Activated CD4-positive, alpha-beta T cell treated with anti-CD3 and anti-CD28 coated beads, Interleukin-10, Interleukin-2, amounts not matched to agents 100 ng/mL and 50 ng/mL, durations not matched to agents 16 hours and 8 hours (primary cell): ENCODE results near the gene RBM39.
"Not testable (repeated sequence)": the region's sequence is repeated elsewhere in the genome, so short reads cannot be mapped to it uniquely, and the experiment has no call there.

Source experiments
- DNase-seq: peaks from one replicate; pipeline ENCODE4 v3.0.0-alpha.2; 2020

Gene RBM39

DNA sequence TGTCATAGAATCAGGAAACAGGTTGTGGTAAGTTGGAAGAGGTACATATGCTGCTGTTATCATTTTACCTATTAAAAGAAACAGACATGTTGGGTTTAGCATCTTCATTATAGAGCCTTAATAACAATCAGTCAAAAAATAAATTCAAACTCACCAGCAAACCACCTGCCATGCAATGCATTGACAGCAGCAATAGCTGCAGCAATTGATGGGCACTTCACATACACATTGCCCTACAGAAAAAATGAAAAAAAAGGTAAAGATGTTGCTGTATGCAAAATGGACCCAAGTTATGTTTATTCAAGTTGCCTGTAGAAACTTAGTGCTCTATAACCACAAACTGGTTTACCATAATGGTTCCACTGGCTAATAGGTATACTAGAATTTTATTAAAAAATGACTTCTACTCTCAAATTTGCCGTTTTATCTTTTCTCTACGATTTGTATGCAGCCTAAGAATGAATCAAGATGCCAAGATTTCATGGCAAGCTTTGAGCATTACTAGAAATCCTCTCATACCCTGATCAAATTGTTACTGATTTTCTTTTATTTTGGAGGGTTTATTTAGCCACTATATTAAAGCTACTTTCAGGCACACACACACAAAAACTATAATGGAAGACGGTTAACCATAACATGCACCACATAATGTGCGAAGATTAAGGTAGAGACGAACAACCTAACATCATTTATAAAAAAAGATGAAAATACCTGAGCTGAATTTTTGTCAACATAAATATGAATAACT, 37.4 kb downstream of the RBM39 start:
- DNase-seq: no peak

DNA sequence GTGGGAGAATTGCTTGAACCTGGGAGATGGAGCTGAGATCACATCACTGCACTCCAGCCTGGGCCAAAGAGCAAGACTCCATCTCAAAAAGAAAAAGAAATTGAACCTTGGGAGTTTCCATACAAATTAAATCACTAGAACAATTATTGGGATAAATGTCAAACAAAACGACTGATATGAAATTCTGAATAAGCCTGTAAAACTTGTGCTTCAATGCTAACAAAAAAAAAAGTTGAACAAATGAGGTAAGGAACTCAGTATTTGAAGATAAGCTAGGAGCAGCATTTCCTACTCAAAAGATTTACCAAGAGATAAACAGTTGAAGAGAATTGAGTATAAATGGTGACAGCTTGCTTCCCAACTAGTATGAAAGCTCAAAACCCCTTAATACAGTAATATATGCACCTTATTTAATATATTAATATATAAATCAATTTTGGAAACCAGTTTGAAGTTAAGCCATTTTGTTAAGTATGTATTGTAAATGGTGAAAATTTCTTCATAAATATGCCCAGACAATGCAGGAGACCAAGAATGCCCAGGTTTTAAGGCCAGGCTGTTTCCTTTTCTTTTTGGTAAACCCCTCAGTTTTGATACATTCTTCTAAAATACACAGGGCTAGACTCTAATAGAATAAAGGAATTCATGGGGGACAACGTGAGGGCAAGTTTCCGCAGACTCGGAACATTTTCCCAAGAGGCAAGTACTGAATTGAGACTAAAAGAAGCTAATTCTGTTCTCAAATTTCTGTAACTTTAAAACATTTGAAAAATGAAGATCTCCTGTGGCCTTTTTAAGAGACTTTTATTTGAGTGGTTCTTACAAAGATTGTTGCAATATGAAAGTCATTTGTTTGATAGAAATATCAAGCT, 39.0 kb downstream of the RBM39 start:
- no peak for DNase-seq

DNA sequence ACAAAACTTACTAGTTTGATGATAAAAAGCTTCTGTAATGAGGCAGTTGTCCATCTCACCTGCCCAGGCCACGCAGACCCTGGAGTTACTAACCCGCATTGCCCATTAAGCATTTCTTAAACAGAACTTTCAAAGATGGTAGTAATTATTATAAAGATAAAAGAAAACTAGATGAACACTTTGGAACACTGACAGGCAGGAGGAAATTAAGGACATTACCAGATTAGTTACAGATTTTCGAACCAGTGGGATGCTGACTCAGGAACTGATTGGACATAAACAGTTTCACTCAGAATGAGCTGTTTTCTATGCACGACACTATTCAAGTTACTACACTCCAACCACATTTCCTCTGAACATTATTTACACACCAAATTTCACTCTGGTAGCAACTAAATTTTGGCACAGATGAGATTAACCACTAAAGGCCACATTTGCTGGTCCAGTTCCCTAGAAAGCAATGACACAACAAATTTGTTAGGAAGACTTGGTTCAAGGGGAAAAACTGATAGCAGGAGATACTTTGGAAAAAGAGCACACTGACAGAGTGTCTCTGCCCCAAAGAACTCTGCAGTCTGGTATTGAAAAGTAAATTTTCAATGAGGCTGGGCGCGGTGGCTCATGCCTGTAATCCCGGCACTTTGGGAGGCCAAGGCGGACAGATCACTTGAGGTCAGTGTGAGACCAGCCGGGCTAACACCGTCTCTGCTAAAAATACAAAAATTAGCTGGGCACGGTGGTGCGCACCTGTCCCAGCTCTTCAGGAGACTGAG, 39.8 kb downstream of the RBM39 start:
- DNase-seq: no peak

DNA sequence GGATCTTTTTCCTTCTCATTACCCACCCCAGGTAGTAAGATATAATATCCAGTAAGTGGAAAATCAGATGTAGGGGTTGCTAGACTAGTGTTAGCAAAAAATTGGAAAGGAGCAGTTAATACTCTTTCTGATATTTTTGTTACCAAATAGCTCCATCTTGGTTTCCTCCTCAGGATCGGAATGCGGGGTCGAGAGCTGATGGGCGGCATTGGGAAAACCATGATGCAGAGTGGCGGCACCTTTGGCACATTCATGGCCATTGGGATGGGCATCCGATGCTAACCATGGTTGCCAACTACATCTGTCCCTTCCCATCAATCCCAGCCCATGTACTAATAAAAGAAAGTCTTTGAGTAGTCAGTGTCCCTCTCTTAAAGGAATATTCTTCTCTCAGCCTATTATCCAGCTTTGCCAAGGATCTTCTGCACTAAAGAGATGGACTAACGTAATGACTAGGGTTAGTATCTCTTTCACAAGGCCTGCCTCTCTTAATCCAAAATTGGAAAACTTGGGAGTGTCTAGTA, 41.4 kb downstream of the RBM39 start:
- DNase-seq: no peak

DNA sequence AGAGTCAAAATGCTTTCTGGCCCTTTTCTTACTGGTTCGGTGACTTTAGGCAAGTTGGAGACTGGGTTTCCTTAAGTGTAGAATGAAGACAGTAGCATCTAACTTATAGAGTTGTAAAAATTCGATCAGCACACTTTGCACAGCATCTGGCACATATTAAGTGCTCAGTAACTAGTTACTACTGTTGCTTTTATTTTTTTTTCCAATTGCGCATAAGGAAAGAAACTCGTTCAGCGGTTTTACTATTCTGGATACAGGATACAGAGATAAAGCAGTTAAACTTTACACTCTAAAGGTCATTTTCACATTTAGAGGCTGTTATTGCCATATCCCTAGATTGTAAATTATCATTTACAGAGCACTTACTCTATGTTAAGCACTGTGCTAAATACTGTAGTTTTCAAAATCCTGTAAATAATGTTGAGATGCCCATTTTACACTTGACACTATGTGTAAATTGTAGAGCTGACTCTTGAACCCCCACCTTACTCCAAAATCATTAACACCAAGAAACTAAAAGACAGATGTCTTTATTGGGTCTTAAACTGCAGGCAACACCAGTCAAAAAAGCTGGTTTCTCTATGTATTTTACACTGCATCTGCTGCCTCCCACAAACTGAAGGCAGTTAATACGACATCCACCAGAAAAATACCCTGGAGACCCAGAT, 42.0 kb downstream of the RBM39 start:
- DNase-seq: no peak

DNA sequence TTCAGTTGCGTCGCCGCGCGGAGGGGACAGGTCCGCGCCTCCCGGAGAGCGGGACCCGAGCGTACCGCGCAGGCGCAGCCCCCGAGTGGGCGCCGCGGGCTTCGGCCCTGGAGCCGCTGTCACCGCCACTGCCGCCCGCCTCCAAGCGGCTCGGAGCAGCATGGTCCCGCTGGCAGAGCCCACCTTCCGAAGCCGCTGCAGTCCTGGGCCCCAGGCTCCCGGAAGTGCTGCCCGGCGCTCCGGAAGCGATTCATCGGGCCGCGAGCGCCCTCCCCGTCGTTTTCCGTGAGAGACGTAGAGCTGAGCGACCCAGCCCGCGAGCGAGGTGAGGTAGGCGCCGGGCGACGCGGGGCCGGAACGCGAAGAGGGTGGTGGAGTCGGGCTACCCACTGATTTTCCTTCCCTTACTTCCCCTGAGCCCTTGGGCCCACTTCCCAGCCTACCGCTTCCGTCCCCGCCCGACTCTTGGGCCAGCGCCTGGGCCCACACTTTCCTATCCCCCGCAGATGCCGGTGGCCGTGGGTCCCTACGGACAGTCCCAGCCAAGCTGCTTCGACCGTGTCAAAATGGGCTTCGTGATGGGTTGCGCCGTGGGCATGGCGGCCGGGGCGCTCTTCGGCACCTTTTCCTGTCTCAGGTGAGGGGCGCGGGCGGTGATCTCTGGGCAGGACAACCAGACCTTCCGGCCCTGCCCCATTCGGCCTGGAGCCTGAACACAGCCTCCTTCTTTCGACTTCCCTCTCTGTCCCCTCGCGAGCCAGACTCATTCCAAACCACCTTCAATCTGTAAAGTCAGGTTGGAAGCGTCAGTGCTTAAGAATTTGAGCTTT, 42.7 kb downstream of the RBM39 start, which contains the start of the genes NFS1 and ROMO1:
TSS of gene NFS1 (minus strand) at position 226 of the 830 bp plus-strand sequence. CDS start at position 162, 64 bp downstream.
TSS of gene ROMO1 (plus strand) at position 279 of the 830 bp plus-strand sequence. CDS start at position 507, 228 bp downstream.
- peak; percentile 91 for DNase-seq

DNA sequence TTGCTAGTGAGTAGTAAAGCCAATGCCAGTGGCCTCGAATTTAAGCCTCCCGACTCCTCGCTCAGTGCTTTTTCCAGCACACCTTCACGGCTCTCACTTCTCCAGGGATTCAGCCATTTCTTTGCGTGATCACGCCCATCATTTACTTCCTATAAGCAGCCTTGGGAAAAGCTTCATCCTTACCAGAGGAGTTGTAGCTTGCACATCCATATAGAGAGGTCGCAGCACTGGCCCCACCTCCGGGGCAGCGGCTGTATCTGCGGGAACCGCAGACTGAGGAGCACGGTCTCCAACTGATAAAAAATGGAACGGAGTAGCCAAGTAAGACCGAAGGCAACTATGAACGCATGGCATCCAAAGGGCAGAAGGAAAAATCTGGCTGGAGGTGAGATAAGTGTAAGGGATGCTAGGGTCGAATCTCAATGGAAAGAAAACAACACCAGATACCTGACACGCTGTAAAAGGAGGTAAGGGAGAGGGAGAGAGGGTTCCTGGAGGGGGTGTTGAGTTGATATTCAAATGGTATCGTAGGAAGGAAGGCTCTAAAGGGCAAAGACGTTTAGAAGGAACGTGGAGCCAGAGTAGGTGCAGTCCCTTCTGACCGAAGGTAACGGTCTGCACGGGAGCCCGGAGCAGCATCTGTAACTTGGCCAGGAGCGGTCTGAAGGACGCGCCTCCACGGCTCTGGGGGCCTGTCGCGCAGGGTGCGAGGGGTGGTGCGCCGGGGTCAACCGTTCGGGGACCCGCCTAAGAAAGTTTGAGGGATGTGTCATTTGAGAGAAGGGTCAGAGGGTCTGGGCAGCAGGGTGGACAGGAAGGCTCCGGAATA, 43.5 kb downstream of the RBM39 start:
- DNase-seq: no peak

DNA sequence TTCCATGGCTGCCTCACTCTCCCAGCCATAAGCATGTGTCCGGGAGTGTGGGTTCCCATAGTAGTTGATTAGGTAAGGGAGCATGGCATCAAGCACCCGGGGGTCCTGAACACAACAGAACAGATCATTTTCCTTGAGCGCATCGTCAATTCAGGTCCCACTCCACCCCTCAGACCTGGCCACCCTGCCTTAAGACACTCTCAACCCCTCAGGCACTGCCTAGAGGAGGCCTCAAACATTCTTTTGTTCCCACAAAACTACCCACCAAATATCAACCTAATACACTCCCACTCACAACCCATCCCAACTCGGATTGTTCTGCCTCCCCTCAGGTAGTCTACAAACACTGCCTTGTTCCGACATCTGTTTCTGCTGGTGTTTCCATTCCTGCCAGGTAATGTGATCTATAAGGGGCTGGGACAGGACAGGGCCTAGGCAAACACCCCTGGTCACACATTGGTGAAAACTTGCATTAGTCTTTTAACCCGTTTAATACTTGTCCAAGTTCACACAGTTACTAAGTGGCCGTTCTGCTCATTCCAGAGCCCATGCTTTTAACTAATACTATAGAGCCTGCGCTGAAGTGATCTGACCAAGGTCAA, 44.3 kb downstream of the RBM39 start:
- DNase-seq: no peak

DNA sequence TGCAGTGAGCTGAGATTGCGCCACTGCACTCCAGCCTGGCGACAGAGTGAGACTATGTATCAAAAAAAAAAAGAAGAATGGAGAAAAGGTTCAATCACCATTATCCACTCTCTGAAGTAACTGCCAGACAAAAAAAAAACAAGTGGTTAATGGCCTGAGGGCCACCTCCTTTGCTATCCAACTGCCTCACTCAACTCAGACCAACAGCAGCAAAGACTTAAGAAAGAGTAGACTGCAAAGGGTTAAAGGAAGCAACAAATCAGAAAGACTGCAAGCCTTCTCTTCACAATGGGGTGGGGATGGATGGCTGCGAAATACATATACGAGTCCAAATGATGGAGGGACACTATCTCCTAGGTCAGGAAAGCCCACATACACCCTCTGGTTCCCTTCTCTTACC, 46.1 kb downstream of the RBM39 start:
- no peak for DNase-seq

DNA sequence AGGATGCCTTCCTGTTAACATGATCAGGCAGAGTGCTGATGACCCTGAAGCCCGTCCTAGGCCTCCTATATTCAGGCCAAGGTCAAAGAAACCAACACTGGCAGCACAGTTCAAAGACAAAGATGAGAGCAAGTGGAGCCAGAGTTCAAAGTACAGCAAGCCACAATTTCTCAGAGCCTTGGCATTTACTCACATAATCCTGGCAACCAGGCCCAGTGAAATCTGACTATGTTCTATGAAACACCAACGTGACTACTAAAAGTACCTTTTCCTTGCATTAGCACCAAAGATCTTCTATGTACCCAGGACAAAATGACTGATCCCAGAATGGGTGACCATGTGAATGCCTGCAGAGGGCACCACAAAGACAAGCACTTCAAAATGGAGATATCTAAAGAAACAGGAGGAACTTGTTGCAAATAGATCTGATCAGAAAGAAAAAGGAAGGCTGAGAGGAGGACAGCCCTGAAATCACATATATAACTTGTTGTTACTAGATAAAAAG, 46.8 kb downstream of the RBM39 start:
- DNase-seq: no peak

DNA sequence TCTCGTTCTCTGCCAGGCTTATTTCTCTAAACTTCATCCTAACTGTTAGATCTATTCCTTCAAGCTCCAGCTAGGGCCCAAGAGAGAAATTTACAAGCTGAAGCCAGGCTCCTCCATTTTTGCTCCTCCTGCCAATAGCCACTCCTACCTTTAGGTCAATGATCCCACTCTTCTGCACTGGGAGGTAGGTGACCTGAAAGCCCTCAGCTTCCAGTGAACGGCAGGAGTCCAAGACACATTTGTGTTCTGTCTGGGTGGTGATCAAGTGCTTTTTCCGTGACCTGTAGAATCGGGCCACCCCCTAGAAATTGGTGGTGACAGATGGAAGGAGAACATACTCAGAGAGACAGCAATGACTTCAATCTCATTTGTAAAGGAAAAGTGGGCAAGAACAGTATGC, 51.8 kb downstream of the RBM39 start:
- DNase-seq: no peak

DNA sequence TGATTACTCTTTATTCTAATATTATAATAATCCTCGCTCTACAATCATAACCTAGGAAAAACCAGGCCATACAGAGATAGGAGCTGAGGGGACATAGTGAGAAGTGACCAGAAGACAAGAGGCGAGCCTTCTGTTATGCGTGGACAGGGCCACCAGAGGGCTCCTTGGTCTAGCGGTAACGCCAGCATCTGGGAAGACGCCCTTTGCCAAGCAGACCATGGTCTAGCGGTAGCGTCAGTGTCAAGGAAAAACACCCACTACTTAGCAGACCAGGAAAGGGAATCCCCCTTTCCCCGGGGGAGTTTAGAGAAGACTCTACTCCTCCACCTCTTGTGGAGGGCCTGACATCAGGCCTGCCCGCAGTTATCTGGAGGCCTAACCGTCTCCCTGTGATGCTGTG, 55.2 kb downstream of the RBM39 start:
- not testable (repeated sequence) for DNase-seq

DNA sequence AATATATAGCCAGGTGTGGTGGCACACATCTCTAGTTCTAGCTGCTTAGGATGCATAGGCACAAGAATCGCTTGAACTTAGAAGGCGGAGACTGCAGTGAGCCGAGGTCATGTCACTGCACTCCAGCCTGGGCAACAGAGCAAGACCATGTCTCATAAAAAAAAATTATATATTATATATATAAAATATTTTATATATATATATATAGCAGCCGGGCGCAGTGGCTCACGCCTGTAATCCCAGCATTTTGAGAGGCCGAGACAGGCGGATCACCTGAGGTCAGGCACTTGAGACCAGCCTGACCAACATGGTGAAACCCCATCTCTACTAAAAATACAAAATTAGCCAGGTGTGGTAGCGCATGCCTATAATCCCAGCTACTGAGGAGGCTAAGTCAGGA, 56.7 kb downstream of the RBM39 start:
- not testable (repeated sequence) for DNase-seq

DNA sequence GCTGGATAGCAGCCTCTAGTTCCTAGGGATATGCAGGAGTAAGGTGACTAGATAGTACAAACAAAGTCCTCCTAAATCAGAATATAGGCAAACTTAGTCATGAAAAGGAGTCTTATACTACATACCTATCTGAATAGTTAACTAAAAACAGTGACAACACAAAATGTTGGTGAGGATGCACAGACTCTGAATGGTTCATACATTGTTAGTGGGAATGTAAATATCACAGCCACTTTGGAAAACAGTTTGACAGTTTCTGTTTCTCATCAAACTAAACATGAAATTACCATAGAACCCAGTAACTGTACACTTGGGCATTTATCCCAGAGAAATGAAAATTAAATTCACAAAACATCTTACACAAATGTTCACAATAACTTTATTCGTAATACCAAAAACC, 60.1 kb downstream of the RBM39 start:
- no peak for DNase-seq

DNA sequence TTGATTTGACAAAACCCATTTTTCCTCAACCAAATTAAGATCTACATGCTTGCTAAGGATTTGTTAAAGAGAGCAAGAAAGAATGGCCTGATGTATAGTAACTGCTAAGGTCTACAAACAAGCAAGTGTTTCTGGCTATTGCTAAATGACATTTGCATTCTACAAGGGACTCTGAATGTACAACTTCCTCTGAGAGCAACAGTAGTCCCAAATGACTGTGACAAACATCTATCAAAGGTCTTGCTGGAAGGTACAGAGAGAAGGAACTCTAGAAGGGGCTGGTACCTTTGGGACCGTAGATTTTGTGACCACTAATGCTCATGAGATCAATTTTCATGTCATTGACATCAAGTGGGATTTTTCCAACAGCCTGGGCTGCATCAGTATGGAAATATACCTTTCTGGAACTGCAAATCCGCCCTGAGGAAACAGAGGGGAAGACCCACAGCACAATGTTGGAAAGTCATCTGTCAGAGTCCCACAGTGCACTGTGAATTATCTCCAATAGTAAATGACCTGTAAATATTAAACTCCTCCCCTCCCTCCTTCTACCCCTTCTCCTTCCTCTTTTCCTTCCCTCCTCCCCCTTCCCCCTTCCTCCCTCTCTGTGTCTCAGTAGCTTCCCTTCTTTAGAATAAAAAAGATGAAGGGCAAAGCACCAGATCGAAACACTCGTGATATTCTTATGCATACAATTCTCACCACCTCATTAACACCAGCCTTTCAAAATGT, 61.4 kb downstream of the RBM39 start:
- no peak for DNase-seq

DNA sequence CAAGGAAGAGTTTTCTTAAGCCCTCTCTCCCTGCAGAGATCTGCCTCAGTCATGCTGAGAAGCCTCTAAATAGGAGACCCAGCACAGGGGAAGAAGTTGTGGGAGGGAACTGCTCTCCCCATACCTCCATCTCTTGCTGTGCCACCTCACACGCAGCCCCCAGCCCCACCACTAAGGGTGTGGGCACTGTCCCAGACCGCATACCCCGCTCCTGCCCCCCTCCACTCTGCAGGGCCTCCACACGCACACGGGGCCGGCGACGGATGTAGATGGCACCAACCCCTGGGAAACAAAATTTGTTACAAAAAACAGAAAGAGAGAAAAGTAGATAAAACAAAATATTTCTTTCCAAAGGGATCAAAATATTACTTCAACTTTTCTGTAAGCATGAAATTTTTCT, 67.1 kb downstream of the RBM39 start:
- DNase-seq: no peak

DNA sequence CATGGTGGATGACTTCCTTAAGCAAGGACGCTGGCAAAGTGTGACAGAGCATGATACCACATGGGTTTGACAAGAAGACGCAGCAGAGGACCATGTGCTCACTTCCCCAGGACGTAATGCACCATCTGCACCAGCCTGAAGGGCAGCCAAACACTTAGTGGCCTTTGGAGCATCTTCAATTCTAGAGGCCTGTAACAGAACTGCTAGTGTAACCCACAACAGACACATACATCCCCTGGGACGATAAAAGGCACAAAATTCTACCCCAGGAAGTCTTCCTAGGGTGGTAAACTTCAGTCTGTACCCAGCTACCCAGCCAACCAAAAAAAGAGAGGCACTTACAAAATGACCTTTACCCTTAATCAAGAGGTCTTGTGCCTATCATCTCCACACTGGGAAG, 68.2 kb downstream of the RBM39 start:
- DNase-seq: no peak

DNA sequence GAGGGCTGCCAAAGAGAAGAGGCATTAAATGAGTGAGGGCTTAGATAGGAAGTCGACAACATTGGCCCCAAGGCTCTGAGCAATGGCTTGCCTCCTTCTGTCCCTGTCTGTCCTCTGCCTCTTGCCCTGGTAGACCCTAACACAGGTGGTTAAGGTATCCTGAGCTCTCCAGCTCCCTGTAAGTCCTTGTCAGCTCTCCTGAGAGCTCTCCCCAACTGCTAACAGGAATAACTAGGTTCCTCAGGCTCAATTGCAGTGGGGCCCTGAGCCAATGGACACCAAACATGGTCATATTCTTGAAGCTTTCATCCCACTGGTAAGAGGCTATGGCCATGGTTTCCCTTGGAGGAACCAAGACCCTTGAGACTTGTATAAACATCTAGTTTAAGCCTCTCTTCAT, 72.4 kb downstream of the RBM39 start:
- DNase-seq: no peak

DNA sequence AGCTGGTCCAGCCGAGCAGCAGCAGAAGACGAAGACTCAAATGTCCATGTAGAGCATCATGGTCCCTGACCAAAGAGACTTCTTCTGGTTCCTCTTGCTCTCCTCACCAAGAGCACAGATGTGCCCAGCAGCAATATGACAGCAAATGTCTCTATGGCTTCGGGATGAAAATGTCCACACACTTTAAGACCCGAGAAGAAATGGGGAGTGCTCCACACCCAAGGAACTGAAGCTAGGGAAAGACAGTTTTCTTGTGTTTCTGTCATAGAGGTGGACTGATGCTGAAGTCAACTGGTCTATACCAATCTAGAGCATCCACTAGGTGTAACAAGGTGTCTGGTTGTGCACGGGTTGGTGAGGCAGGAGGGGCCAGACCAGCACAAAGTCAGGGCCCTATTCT, 72.8 kb downstream of the RBM39 start:
- DNase-seq: no peak
